Activated naive CD4-positive, alpha-beta T cell treated with anti-CD3 and anti-CD28 coated beads, Interleukin-2, amount 10 ng/mL, durations not matched to agents 7 days and 5 days (primary cell): ENCODE measurements around the gene SAMM50.

Experiments used
- CTCF ChIA-PET: fragments of 350-600 bp; sonication (Branson Sonifier 250); formaldehyde crosslinking; loops from one replicate; lab custom pipeline; 2021; ENCODE audit warnings: antibody characterized with exemption; lab: Charles Lee
- DNase-seq: peaks from one replicate; pipeline ENCODE4 v3.0.0-alpha.2; 2020
- H3K27ac Mint-ChIP-seq: one replicate; pipeline ENCODE4 v1.8.0; 2021; ENCODE audit warnings: mild to moderate bottlenecking, moderate library complexity, mixed read lengths
- H3K27me3 Mint-ChIP-seq: one replicate; pipeline ENCODE4 v1.8.0; 2021; ENCODE audit warnings: mild to moderate bottlenecking, mixed read lengths
- H3K36me3 Mint-ChIP-seq: one replicate; pipeline ENCODE4 v1.8.0; 2021; ENCODE audit warnings: mixed read lengths
- H3K4me1 Mint-ChIP-seq: one replicate; pipeline ENCODE4 v1.8.0; 2021; ENCODE audit warnings: mixed read lengths
- H3K4me3 Mint-ChIP-seq: one replicate; pipeline ENCODE4 v1.8.0; 2021; ENCODE audit warnings: mild to moderate bottlenecking, moderate library complexity, mixed read lengths
- H3K9me3 Mint-ChIP-seq: one replicate; pipeline ENCODE4 v1.8.0; 2021; ENCODE audit warnings: mixed read lengths

SAMM50 gene

DNA sequence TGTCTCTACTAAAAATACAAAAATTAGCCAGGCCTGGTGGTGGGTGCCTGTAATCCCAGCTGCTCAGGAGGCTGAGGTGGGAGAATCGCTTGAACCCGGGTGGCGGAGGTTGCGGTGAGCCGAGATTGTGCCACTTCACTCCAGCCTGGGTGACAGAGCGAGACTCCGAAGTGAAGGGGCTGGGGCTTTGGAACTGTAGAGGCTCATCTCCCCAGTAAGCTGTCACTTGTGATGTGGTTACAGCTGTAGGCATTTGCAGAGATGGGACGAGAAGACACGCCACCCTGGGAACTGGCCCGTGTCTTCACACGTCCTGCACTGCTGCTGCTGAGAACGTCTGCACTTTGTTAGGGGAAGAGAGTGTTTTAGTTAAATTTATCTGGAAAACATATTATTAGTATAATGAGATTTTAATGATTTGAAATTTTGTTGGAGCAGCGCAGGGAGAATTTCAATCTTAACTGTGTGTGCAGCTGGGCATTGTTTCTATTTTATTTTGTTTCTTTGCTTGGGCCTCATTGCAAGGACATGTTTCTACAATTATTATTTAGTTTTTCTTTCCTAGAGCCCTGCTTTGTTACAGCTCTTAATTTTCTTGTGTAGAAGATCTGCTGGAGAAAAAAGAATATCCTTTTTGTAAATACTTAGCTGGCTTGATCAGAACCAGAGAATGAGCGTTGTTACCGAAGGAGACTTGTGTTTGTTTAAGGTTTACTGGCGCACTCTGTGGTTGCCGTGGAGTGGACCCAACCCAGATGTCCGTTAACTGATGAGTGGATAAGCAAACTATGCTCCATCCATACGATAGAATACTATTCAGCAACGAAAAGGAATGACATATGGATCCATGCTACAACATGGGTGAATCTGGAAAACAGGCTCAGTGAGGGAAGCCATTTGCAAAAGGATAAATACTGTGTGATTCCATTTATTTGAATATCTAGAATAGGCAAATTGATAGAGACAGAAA, 87.3 kb downstream of the SAMM50 start:
- H3K27ac Mint-ChIP-seq: no peak overlapping the region
- no peak overlapping the region for H3K4me3 Mint-ChIP-seq
- peaks cover 14% of the 10 kb centered on the region for H3K27me3 Mint-ChIP-seq
- CTCF ChIA-PET: interaction anchor here (1.3 kb wide), 1 partner anchor 9 kb away, joined by 3 read pairs; no protein-coding TSS in a partner anchor
- H3K4me1 Mint-ChIP-seq: peaks cover 24% of the 10 kb centered on the region
- no peaks in the 10 kb centered on the region for H3K36me3 Mint-ChIP-seq
- no peak for DNase-seq
- H3K9me3 Mint-ChIP-seq: no peaks in the 10 kb centered on the region

DNA sequence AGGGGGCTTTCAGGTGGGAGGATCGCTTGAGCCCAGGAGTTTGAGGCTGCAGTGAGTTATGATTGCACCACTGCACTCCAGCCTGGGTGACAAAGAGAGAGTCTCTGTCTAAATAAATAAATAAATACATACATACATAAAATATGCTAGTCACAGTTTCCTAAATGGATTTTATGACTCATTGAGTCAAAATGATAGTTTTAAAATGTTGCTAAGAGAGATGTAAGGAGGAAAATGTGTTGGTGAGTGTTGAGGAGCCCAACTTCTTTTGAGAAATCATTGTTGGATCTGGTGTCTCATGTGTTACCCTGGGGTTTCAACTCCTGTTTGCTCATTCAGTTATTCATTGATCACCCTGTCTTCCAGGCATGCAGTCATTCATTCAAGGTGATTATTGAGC, 89.9 kb downstream of the SAMM50 start:
- CTCF ChIA-PET: no interaction called here
- DNase-seq: no peak
- no peaks in the 10 kb centered on the region for H3K36me3 Mint-ChIP-seq

More for the DNA sequence above, 89.9 kb downstream of the SAMM50 start:
- Mint-ChIP-seq H3K27ac (no peak overlapping the region), H3K4me3 (no peak overlapping the region), H3K4me1 (peaks cover 38% of the 10 kb centered on the region), H3K9me3 (no peaks in the 10 kb centered on the region), H3K27me3 (no peaks in the 10 kb centered on the region)
